GM18505 (cell line): ENCODE data around the gene SNAPIN.

ENCODE experiments used
- ATAC-seq: cut with Tn5 transposase; IDR thresholded peaks from one replicate; pipeline ENCODE4 v1.9.1; 2021; ENCODE audit not compliant: unreplicated experiment
- POLR2A ChIP-seq: IDR thresholded peaks from 4 replicates; pipeline ENCODE4 v1.6.1; 2011; ENCODE audit warnings: borderline replicate concordance; ENCODE audit not compliant: insufficient read depth, insufficient read length; ENCODE audit errors: extremely low read depth

SNAPIN gene

DNA sequence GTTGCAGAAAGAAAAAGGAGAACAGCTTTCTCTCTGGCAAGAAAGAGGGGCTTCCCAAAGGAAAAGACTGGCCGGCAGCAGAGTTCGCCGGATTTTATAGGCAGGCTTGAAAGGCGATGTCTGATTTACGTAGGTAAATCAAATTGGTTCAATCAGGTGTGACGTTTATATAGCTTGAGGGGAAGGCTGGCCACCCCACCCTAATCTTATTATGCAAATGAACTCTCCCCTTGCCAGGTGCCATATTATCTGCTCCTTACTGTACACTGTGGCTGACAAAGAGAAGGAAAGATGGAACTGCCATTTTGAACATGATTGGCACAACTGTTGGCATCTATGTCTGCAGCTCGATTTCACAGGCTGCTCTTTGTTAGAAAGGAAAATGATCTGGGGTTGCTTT lies 52.5 kb downstream of the SNAPIN start:
- TF ChIP-seq POLR2A: no peak
- no peak for ATAC-seq
